Stimulated activated CD4-positive, alpha-beta T cell treated with anti-CD3 and anti-CD28 coated beads, Interleukin-12 subunit alpha, Interleukin-12 subunit beta, amount 100 ng/mL, for 24 hours (primary cell): ENCODE measurements around the gene PIK3C2A.

Experiments
- DNase-seq, 2 experiments: peaks; one replicate each; pipeline ENCODE4 v3.0.0-alpha.2; 2020; ENCODE audit warnings: low read depth in 2 of 2

PIK3C2A gene

GRCh38 chr11:17162376-17162775, 45.4 kb downstream of the PIK3C2A start:
- no peak for DNase-seq

- DNase-seq: no peak
Observed at GRCh38 chr11:17161515-17161914, 46.3 kb downstream of the PIK3C2A start.

GRCh38 chr11:17159441-17159840, 48.3 kb downstream of the PIK3C2A start:
- no peak for DNase-seq
